HG03520 (cell line): Measurements from ENCODE around the gene URB1.
"Not testable (repeated sequence)": the region's sequence is repeated elsewhere in the genome, so short reads cannot be mapped to it uniquely, and the experiment has no call there.

Experiments used
- ATAC-seq: cut with Tn5 transposase; IDR thresholded peaks from one replicate; pipeline ENCODE4 v1.9.1; 2021; ENCODE audit warnings: mild to moderate bottlenecking, moderate library complexity; ENCODE audit not compliant: unreplicated experiment

Gene URB1, protein sequence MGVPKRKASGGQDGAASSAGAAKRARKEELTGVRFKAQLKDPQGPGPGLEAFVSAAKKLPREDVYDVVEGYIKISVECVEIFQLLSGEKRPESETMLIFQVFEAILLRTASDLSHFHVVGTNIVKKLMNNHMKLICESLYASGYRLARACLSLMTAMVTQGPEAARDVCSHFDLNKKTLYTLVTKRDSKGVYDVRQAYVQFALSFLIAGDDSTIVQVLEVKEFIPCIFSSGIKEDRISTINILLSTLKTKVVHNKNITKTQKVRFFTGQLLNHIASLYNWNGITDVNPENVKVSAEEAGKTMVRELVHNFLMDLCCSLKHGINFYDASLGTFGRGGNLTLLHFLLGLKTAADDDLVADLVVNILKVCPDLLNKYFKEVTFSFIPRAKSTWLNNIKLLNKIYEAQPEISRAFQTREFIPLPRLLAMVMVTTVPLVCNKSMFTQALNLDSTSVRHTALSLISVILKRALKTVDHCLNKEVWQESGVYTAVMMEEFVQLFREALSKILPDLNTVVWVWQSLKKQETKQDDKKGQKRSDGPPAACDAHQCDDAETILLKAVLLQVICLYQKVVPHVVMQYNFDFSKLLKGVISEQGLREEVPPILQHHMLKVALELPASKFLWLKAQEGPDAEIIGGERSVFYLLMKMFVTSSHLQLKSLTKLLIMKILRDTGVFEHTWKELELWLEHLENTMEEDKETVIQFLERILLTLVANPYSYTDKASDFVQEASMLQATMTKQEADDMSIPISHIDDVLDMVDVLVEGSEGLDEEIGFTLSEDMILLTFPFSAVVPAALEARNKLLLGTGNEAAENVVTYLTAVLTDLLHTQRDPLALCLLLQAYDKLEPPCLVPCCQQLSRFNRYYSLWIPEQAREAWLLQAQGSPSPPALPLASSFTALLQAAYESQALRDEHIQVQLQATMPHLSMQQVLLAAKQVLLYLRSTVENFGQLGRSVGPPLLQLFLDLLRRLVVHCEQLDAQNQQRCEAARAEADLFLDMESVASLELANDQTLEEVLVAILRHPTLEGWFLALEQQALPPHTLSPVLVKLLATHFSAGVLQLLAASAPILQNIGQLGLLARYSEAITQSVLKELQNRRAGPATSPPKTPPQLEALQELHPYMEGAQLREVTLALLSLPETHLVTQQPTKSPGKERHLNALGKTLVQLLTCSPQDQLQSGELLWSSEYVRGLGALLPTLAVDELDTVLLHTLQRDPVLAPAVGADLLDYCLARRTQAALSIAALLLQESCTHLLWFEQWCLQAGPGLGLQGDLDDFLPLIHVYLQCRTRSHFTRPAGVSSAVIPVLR (N-terminal part only)

DNA sequence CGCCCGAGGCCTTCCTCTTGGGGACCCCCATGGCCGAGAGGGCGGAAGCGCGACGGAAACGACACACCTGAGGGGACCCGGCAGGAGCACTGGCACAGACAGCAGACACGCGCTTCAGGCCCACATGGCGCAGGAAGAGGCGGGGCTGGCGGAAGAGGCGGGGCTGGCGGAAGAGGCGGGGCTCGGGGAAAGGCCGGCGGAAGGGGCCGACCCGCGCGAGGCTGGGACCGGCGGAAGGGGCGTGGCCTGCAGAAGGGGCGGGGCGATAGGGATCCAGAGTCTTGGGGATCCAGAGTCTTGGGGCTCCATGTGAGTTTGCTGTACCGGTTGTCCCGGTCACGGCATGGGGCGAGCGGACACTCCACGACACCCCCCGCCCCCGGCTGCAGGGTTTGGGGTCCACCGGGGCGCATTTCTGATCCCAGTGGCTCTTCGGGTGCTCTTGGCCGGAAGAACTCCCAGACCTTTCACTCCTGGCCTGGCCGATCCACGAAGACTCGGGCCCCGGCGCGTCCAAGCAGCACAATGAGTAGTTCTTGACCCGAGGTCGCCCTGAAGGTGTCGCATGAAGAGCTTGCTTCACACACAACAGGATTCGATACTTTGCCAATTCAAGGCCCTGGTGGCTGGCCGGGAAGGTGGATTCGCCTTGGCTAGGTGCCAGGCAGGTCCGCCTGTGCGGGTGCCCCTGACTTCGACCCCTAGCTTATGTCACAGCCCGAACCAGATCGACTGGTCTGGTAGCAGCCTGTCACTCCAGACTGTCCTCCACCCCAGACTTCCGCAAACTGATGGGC is at the start of gene URB1:
URB1 (minus strand) TSS at position 133 of the 797 bp plus-strand sequence; CDS start at position 31, 102 bp downstream.
- ATAC-seq, result peak; percentile 94

DNA sequence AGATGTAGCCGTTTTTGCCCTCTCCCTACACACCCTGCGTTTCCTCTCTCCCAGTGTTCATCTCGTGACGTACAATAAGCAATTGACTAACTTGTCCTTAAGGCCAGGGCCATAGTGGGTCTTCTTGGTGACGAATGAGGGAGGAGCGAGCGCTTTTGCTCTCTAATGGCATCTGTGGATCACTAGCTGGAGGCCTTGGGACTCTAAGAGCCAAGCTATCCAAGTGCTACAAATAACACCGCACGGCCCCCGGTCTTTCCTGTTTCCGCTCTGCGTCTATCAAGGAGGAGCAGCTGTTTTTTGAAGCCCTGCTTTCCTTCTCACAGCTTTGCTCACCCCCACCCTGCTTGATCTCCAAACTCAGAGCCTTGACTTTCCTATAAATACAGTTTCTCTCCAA is 44.9 kb upstream of the URB1 start:
- ATAC-seq, result no peak

DNA sequence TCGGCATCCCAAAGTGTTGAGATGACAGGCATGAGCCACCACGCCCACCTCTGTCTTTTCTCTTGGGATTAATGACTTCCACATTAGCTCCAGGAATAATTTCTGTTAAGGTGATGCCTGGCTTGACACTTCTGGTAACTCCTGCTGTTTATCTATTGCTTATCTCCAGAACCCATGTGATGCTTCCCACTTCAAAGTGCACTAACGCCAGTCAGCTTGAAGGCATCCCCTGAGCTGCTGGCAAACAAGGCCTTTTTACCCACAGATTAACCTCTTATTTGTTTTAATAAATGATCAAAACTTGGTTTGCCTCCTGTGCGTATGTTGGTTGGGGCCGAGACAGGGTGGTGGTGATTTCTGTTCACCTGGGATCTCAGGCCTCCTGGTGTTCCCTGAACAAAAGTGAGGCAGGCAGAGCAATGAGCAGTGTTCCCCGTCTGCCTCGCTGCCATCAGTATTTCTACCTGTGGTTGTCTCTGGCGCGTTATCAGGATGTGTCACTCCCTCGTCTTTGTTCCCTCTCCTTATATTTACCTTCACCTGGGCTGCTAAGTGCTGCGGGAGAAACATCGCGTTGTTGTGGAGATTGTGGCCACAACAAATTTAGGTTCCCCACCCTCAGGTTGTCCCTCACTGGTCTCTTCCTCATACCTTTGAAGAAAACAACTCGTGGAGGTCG is 40.3 kb upstream of the URB1 start:
- not testable (repeated sequence) for ATAC-seq

DNA sequence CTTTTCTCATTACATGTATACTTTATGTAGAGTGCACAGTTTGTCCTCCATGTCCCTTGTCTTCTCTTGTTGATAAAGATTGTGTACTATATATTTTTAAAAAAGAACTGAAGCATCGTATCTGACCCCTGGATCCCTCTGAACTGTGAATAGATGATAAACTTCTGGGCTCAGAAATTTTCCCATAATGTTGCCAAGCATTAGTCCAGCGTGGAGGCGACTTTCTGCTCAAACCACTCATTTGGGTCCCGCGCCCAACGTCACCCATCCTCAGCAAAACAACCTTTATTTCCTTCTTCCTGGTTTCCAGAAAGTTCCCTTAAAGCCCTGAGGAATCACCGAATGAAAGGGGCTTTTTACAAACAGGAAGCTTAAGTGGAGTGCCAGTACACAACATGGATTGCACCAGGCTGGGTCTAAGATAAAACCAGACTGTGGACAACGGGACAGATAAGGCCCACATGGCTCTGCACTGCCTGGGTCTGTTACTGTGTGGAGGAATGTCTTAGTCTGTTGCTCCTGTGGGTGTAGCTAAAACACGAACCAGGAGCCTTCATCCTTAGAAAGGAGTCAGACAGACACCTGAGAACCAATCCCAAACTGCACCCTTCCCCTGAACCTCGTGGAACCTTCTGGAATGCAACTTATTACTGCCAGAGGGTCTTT is 35.3 kb upstream of the URB1 start:
- ATAC-seq, result no peak

DNA sequence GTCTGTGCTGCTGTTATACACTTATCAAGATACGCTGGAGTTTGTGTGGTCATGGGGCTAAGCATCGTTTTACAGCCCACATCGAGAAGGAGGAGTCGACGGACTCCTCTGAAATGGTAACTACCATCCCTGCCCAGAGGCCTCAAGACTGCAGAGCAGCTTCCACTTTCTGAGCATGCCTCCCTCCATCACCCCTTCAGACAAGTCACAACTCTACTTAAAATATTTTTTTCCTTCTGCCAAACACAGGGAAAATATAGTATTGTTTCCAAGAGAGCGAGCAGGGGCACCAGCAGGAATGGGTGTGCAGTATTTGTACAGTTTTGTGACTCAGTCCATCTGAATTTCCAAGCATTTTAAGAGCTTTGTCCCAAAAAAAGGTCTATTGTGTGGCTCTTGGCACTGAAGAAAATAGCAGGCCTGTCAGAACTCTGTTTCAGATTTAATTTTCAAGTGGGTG is 33.8 kb upstream of the URB1 start:
- no peak for ATAC-seq

DNA sequence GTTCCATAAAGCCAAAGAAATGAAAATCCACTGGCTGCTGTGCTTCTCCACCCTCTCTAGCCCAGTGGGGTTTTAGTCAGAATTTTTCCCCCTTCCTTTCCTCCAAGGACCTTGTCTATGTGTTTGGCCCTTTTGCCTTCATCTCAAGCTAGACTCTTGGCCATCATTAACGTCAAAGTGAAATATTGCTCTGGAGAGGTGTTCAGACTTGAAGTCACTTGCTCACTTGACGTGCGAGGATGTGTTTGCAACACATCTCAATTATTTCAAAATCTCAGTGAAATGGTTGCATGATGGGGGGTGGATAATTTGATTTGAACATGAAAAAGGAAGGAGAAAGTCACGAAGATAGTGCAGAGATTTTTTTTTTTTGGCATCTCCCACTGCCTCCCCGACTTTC is 33.3 kb upstream of the URB1 start:
- no peak for ATAC-seq

DNA sequence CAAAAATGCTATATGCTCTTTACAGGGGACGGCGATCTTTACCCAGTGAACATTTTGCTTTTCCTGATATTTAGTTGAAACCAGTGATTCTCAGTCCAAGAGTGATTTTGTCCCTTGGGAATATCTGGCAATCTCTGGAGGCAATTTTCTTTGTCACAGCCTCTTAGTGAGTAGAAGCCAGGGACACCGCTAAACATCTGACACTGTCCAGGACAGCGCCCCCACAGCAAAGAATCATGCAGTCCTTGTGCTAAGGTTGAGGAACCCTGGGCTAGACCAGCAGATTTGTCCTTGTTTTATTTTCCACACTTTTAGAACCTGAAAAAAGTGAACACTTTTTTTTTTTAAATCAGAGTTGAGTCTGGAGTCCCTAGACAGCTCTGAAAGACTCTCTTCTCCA is 32.8 kb upstream of the URB1 start:
- ATAC-seq, result no peak

DNA sequence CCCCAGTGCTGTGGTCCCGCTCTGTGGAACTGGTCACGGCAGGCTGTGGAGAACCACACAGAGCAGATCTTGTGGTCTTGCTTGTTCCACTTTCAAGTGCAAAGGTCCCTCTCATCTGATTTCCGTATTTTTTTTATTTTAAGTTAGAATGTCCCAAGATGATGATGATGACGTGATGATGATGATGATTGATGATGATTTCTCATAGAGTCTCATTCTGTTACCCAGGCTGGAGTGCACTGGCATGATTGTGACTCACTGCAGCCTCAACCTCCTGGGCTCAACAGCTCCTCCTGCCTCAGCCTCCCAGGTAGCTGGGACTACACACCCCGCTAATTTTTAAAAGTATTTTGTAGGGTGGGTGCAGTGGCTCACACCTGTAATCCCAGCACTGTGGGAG is 31.9 kb upstream of the URB1 start:
- ATAC-seq, result no peak

DNA sequence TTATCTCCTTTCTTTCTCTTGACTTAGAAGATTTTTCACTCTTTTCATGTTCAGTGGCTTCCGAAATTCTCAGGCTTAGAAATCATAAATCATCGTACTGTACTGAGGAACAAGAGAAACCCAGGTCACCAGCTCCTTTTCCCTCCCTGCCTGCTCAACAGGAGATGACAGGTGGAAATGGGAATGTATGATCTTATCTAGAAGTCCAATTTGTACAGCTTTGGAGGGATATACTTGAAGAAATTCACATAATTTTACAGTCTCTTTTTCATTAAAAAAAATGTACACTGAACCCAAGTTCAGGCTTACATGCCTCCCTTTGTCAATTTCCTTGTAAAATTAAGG is 31.4 kb upstream of the URB1 start:
- no peak for ATAC-seq

DNA sequence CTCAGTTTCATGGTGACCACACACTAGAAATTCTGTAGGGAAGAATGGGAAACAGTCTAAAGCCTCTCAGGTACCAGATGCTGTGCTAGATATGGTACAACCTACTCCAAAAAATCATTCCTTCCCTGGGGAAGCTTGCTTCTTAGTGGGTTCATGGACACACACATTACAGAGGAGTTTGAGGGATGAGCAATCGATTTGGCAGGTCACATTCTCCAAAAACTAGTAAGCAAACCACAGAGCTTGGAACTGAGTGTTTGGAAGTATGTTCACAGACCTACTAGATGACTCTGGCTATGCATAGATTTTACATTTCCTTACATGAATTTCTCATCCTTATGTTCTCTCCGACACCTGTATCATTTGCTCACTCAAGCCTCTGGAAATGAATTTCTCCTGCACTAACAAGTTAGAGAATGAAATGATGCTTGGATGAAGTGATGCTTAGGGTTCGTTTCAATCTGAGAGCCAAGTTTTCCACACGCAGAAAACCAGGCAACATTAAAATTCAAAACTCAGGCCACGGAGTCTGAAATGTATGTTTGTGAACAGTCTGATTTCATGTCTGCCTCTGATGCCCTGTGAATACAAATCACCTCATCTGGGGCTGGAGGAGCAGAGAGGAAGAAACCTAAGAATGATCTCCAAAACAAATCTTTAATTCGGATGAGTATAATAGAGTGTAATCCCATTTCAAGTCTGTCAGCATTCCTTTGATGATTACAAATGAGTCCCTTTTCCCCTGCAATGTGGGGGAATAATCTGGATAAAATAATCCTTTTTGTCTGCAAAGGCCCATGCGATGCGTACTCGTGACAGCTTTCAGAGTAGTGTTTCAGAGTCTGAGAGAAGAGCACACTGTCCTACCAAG is 30.7 kb upstream of the URB1 start:
- ATAC-seq, result no peak

DNA sequence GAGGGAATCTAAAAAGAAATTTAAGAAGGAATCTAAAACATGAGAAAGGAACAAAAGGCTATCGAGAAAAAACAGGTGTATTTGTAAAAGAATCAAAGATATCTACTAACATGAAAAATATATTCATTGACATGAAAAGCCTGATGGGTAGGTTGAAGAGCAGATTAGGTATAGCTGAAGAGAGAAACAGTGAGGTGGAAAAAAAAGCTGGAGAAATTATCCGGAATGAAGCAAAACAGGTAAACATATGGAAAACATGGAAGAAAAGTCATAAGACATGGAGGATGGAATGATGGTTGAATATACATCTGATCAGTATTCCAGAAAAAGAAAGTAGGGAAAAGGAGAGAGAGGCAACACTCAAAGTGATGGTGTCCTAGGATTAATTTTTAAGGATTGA is 29.3 kb upstream of the URB1 start:
- no peak for ATAC-seq

DNA sequence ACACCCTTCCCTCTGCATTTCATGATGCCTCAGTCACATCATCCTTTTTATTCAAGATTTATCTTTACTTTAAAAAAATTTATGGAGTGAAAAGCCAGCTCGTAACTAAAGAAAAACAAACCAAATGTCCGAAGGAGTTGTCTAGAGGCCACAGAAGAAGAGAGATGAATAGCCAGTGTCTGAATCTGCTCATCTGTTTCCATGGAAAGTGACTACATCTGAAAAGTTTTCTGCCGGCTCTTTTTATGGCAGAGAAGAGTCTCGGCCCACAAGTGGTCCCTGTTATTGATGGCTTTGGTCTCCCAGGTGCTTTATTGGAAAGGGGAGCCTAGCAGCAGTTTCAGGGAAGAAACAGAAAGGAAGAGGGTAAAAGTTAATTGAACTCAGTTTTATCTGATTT is 25.3 kb upstream of the URB1 start:
- ATAC-seq, result no peak

DNA sequence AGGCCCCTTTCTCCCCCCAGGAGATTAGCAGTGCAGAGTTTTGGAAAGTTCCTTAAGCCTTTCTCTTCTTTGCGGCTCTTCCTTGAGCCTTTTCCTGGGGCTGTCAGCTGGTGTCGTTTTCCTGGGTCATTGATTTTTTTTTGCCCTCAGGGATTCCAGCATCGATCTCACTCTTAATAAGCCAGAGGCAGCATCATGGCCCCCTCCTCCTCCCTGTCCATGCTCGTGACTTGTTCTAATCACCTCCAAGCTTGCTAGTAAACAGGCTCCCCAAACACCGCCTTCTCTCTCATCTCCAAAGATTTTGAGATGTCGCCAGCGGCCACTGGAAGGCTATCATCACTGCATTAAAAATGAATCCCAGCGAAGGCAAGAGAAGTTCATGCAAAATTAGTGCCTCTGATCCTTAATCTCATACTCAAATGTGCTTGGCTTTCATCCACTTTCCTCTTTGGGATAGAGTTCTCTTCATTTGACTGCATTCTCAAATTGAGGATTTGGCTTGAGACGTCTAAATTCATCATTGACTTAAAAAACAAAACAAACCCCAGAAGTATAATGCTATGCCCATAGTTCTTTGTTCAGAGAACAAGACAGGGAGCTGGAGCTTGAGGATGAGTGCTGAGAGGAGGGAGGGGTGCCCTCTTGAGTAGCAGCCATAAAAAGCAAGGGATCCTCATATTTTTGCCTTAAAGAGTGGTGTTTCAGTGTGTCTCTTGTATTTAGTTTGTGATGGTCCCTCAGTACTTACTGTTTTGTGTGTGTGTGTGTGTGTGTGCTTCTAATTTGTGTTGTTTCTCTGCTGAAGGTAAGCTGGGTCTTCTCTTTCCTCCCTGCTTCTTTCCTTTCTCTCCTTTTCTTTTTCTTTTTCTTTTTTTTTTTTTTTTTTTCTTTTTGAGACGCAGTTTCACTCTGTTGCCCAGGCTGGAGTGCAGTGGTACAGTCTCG is 22.9 kb upstream of the URB1 start:
- no peak for ATAC-seq

DNA sequence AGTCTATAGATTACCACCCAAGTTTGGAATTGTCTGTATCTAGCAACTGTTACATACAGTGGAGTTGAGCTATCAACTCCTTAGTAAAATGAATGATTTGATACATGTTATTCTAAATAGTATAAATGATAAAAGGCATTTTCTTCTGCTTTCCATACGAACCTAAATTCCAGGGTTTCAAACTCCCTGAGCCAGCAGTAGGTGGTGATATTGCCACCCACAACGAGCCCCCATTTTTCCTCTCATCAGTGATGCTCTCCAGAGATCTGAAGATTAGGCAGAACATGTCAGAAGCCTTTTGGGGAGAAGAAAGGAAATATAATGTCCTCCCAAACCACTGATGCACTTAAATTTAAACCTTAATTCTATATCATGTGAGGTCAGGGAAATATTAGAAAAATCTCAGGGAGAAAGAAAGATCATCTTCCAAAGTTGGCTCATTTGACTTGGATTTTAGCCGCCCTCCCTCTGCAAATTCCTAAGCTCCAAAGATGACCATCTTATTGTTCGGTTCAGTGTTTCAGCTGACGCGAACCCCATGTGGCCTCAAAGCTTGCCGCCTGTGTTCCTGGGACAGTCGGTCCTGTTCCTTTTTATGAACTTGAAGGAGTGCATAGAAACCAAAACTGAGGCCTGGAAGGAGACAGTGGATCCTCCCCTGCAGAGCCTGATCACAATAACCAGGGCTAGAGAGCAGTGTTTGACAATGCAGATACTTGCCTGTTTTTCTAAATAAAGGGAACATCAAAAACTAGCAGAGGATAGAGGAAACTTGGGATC is 22.0 kb upstream of the URB1 start:
- ATAC-seq, result no peak

DNA sequence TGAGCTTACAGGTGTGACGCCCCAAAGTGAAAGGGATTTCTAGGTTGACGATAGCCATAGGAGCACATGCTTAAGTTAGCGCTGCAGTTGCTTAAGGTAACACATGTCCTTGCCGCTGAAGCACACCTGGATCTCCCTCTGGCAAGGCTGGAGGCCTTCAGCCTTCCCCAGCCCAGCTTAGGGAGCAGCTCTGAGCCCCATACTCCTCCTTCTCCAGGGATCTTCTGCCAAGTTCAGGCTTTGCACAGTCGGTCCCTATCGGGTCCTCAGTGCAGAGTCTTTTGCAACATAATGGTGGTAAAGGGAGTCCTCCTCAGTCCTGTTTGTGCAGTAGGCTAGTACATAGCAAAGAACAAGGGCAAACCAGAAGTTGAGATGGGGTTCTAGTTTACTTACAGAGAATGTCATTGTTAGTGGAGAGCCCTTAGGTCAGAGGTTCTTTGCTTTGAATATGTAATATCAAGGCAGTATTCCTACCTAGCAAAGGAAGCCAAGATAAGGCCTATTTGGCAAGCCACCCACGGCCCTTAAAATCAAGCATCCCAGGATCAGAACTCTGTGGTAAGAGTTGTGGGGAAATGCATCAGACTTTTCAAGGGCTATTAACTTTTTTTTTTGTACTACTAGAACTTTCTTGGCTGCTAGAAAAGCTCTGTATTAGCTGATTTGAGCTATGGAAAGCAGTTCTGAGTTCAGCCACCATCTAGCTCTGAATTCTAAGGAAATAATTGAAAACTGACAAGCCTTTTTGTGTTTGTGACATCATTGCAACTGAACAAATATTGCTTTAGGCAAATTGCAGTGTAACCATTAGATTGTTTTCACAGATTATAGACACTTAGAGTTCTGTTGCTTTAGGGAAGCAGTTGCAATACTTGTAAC is 21.1 kb upstream of the URB1 start:
- no peak for ATAC-seq
